Measurements from ENCODE around the gene PRPSAP1.

PRPSAP1 gene, protein sequence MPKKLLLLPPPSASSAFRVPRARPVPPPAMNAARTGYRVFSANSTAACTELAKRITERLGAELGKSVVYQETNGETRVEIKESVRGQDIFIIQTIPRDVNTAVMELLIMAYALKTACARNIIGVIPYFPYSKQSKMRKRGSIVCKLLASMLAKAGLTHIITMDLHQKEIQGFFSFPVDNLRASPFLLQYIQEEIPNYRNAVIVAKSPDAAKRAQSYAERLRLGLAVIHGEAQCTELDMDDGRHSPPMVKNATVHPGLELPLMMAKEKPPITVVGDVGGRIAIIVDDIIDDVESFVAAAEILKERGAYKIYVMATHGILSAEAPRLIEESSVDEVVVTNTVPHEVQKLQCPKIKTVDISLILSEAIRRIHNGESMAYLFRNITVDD

DNA sequence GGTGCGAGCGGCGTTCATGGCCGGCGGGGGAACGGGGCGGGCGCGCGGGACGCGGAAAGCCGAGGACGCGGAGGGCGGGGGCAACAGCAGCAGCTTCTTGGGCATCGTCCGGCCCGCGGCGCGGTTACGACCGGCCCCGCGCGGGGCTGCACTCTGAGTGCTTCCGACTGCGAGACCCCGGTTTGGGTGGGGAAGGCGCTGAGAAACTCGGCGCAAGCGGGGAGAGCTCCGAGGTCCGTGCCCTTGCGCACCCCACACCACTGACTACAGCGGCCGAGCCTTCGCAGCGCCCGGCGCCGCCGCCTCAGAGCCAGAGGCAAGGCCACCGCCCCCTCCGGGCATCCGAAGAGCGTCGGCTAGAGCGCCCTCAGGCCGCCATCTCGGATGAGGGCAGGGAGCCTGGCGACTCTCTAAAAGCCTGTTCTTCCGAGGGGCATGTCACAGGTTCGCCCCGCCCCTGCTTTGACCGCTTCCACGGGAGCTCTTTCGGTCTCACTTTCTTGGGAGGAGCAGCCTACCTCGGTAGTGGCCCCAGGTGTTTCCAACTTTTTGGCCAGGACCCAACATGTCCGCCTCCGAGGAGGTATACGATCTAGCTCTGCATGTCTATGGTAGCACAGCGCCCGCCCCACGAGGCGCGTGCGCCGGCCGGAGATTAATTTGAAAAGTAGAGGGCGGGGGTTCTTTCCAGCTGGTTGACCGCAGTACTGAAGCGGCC is at the start of gene PRPSAP1:
PRPSAP1 (minus strand) TSS at position 318 of the 718 bp plus-strand sequence; CDS start at position 105, 213 bp downstream.
- TF ChIP-seq, protein P1, sequence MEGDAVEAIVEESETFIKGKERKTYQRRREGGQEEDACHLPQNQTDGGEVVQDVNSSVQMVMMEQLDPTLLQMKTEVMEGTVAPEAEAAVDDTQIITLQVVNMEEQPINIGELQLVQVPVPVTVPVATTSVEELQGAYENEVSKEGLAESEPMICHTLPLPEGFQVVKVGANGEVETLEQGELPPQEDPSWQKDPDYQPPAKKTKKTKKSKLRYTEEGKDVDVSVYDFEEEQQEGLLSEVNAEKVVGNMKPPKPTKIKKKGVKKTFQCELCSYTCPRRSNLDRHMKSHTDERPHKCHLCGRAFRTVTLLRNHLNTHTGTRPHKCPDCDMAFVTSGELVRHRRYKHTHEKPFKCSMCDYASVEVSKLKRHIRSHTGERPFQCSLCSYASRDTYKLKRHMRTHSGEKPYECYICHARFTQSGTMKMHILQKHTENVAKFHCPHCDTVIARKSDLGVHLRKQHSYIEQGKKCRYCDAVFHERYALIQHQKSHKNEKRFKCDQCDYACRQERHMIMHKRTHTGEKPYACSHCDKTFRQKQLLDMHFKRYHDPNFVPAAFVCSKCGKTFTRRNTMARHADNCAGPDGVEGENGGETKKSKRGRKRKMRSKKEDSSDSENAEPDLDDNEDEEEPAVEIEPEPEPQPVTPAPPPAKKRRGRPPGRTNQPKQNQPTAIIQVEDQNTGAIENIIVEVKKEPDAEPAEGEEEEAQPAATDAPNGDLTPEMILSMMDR (IDR thresholded peaks at IDR 0.05; ENCODE audit: extremely low read depth, insufficient read depth, missing control alignments) = no peak
- peak; percentile 94 for DNase-seq (ENCODE audit: low spot score)
- in situ Hi-C loops (cut with MboI; ENCODE audit: low pct_unique_long_range_greater_than_20kb, low sequenced_read_pairs, unreplicated experiment) = no loop called here

DNA sequence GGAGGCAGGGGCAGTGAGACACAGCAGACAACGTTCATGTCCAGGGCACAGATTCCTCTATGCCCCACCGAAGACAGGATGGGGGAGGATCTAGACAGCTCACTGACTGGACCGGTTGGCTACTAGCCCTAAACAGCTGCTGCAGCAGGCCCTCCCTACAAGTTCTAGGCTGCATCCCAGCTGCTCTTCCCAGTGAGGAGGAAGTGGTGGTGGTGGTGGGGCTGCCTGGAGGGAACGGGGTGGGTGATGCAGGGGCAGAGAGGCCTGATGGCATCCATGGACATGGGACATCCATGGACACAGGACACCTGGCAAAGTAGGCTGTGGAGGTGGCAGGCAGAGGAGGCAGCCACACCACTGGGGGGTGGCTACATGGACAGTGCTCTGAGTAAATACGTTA is 49.0 kb upstream of the PRPSAP1 start:
- in situ Hi-C loops (cut with MboI; ENCODE audit: low pct_unique_long_range_greater_than_20kb, low sequenced_read_pairs, unreplicated experiment) = loop anchor here (10.0 kb wide), 1 partner anchor 98 kb away; the partner anchor contains the start of gene QRICH2
- TF ChIP-seq, protein P1 (IDR thresholded peaks at IDR 0.05; ENCODE audit: extremely low read depth, insufficient read depth, missing control alignments) = no peak
- no peak for DNase-seq (ENCODE audit: low spot score)

DNA sequence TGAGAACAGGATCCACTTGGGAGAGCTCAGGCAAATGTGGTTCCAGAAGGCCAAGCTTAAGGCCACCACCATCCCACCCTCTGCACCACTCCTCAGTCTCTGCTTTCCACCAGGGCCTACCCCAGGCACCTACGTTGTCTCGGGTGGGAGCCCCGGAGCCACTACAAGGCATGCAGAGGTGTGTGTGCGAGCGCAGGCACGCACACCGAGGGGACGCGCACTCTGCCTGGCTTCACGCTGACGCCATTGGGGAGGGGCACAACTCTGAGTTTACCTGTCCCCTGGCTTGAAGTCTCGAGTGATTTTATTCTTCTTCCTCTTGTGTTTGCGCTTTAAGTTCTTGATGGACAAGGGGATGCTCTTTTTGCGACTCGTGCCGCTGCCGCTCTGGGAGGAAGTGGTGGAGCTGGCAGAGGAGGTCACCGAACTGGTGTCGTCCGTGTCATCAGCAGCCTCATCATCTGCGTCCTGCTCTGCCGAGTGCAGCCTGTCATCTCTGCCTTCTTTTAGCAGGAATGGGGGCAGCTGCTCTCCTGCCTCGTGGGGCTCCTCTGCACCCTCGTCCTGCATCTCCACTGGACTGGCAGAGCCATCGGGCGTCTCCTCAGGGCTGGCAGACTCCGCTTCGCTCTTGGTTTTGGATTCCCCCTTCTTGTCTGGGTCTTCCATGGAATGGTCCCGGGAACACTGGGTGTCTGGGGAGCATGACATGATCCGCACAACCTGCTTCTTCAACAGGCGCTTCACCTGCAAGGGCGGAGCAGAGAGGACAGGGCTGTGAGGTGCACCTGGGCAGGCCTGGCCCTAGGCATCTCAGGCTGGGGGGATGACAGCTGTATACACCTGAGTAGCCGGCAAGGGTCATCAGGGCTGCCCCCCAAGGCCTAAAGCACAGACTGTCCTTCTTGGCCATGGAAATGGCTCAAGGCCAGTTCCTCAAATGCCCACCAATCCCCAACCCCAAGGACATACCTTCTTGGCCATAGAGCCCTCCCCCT is 45.8 kb upstream of the PRPSAP1 start:
- TF ChIP-seq, protein P1 (IDR thresholded peaks at IDR 0.05; ENCODE audit: extremely low read depth, insufficient read depth, missing control alignments) = no peak
- in situ Hi-C loops (cut with MboI; ENCODE audit: low pct_unique_long_range_greater_than_20kb, low sequenced_read_pairs, unreplicated experiment) = loop anchor here (10.0 kb wide), 1 partner anchor 95 kb away; the partner anchor contains the start of gene QRICH2

DNA sequence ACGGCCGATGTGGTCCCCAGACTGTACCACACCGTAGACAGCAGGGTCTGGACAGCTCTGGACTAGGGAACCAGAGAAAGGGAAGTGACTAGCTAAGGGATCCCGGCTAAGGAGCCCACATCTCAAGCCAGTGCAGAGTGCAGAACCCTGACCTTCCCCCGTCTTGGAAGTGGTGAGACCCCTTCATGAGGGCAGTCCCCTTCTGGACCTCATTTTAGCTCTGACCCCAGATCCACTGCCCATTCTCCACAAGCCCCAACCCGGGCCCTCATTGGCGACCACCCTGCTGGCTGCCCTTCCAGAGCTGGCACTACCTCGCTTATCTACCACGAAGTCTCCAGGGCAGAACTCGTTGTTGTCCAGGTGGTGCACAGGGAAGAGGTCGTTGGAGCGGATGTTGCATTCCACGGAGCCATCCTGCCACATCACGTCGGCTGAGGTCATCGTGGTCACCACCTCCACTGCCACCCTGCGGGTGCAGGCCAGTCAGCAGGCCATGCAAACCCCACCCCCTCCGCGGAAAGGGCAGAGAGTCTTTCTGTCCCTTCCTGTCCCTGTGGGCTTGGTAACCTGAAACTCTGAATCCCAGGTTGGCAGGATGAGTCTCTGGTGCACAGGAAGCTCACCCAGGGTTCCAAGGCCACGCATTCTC is 44.9 kb upstream of the PRPSAP1 start:
- in situ Hi-C loops (cut with MboI; ENCODE audit: low pct_unique_long_range_greater_than_20kb, low sequenced_read_pairs, unreplicated experiment) = no loop called here
- no peak for DNase-seq (ENCODE audit: low spot score)
- TF ChIP-seq, protein P1 (IDR thresholded peaks at IDR 0.05; ENCODE audit: extremely low read depth, insufficient read depth, missing control alignments) = no peak

More for the DNA sequence above, 45.8 kb upstream of the PRPSAP1 start:
- no peak for DNase-seq (ENCODE audit: low spot score)

DNA sequence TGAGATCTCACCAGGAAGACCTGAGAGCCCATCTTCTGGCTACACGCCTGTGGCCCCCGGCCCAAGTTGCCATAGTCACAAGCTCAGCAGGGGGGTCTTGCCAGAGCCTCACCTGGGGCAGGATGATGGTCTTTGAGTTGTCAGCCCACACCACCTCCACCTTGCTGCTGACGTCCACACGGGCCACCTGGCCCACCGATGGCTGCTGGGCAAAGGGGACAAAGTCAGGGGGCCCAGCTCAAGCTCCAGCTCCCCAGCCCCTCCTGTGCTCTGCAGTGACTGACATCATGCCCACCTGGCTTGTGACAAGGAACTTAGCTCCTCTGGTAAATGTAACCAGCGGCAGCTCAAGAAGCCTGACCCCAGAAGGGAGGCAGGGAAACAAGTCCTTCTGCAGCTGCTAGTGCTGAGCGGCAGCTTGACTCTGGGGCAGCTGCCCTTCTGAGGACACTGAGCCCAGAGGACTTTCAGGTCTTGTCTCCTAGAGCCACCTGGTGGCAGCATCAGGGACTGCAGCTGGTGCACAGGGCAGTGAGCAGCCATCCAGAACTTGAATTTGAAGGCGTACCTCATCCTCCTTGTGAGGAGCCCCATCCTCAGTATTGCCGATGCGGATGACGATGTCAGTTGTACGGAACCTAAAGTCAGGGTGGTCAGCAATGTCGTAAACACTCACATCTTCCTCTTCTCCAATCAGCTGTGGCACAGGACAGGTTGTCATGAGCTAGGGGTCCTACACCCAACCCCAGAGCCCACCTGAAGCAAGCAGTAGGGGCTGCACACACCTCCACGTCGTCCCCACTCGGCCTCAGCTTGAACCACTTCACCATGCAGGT is 44.2 kb upstream of the PRPSAP1 start:
- in situ Hi-C loops (cut with MboI; ENCODE audit: low pct_unique_long_range_greater_than_20kb, low sequenced_read_pairs, unreplicated experiment) = no loop called here
- TF ChIP-seq, protein P1 (IDR thresholded peaks at IDR 0.05; ENCODE audit: extremely low read depth, insufficient read depth, missing control alignments) = peak; percentile 98

More for the DNA sequence above, 44.2 kb upstream of the PRPSAP1 start:
- DNase-seq (ENCODE audit: low spot score) = peak; percentile 91

All from GM13977 (cell line).